Measurements from ENCODE around the gene NGF.

DNA sequence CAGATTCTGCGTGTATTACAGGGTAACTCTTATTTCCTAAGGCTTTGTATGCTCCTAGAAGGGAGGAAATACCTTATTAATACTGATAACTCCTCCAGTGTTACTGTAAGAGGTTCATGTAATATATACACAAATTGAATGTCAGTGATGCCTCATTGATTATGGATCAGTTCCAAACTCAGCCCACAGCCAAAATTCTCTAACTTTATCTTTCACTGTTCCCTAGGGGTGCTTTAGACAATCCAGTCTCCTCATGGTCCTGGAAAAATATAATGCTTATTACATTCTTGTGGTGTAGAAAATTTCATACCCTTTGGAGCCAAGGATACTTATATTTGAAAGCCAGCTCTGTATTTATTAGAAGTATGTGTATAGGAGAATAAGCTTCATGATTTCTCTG is 73.0 kb downstream of the NGF start:
- TF ChIP-seq, protein P1, sequence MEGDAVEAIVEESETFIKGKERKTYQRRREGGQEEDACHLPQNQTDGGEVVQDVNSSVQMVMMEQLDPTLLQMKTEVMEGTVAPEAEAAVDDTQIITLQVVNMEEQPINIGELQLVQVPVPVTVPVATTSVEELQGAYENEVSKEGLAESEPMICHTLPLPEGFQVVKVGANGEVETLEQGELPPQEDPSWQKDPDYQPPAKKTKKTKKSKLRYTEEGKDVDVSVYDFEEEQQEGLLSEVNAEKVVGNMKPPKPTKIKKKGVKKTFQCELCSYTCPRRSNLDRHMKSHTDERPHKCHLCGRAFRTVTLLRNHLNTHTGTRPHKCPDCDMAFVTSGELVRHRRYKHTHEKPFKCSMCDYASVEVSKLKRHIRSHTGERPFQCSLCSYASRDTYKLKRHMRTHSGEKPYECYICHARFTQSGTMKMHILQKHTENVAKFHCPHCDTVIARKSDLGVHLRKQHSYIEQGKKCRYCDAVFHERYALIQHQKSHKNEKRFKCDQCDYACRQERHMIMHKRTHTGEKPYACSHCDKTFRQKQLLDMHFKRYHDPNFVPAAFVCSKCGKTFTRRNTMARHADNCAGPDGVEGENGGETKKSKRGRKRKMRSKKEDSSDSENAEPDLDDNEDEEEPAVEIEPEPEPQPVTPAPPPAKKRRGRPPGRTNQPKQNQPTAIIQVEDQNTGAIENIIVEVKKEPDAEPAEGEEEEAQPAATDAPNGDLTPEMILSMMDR (IDR thresholded peaks at IDR 0.05): no peak
- TF ChIP-seq EP300 (IDR thresholded peaks at IDR 0.05) (no peak), POLR2A (IDR thresholded peaks at IDR 0.05) (no peak)
